ENCODE results near the gene PIGP.

GRCh38 chr21:37032877-37033471 lies 39.9 kb downstream of the PIGP start:
- no peak for TF ChIP-seq CTCF (IDR thresholded peaks at IDR 0.05)
- TF ChIP-seq POLR2AphosphoS5 (IDR thresholded peaks at IDR 0.05): no peak
- TF ChIP-seq POLR2A (IDR thresholded peaks at IDR 0.05): no peak

Data from breast epithelium (tissue), 3 donors.